T-helper 1 cell treated with Interleukin-12 subunit alpha and Interleukin-12 subunit beta and Interleukin-4 antibody, amounts not matched to agents 30 ng/mL and 1 ng/mL, for 36 hours (primary cell): Measurements from ENCODE around the gene MKX. TPM values are rescaled to one million over a fixed set of nuclear protein-coding genes. Genes with fewer than 3 reads are reported as not detected.

Experiments
- intact Hi-C: fragments of 100-400 bp; cut with micrococcal nuclease; formaldehyde crosslinking; loops from one replicate; pipeline ENCODE4 v1.15.1; 2024
- total RNA-seq: library from RNA; stranded (reverse); gene quantifications from 2 replicates; pipeline ENCODE4 v1.2.3, GENCODE V29; 2022

MKX gene
- total RNA-seq, 1 donor from 2014 or later: not detected

GRCh38 chr10:27743012-27743876 lies 2.4 kb downstream of the MKX start:
- intact Hi-C loops: loop anchor here (1.0 to 5.0 kb wide), 6 partner anchors 181 to 936 kb away; partner anchors contain the start of genes ACBD5 and WAC

- intact Hi-C loops: loop anchor here (1.0 to 5.0 kb wide), 10 partner anchors 180 to 936 kb away; partner anchors contain the start of genes ACBD5 and WAC
Observed at GRCh38 chr10:27742195-27743011, 3.2 kb downstream of the MKX start.

GRCh38 chr10:27741173-27742091 lies 4.2 kb downstream of the MKX start:
- intact Hi-C loops: loop anchor here (1.0 to 5.0 kb wide), 9 partner anchors 179 to 937 kb away; partner anchors contain the start of genes ACBD5 and WAC

GRCh38 chr10:27736396-27736795 lies 9.2 kb downstream of the MKX start:
- intact Hi-C loops: no loop called here

GRCh38 chr10:27730041-27730440 lies 15.6 kb downstream of the MKX start:
- intact Hi-C loops: no loop called here

GRCh38 chr10:27728338-27728737 lies 17.3 kb downstream of the MKX start:
- intact Hi-C loops: no loop called here

GRCh38 chr10:27724287-27724686 lies 21.3 kb downstream of the MKX start:
- intact Hi-C loops: no loop called here

GRCh38 chr10:27723436-27723835 lies 22.2 kb downstream of the MKX start:
- intact Hi-C loops: no loop called here

GRCh38 chr10:27720529-27720928 lies 25.1 kb downstream of the MKX start:
- intact Hi-C loops: no loop called here

GRCh38 chr10:27719052-27719451 lies 26.6 kb downstream of the MKX start:
- intact Hi-C loops: no loop called here

GRCh38 chr10:27717861-27718260 lies 27.8 kb downstream of the MKX start:
- intact Hi-C loops: no loop called here

GRCh38 chr10:27717224-27717623 lies 28.4 kb downstream of the MKX start:
- intact Hi-C loops: no loop called here

- intact Hi-C loops: no loop called here
Observed at GRCh38 chr10:27716521-27716920, 29.1 kb downstream of the MKX start.

GRCh38 chr10:27715505-27715904 lies 30.1 kb downstream of the MKX start:
- intact Hi-C loops: no loop called here

- intact Hi-C loops: no loop called here
Observed at GRCh38 chr10:27714349-27714748, 31.3 kb downstream of the MKX start.

- intact Hi-C loops: no loop called here
Observed at GRCh38 chr10:27713941-27714340, 31.7 kb downstream of the MKX start.

GRCh38 chr10:27710014-27710413 lies 35.6 kb downstream of the MKX start:
- intact Hi-C loops: no loop called here

- intact Hi-C loops: no loop called here
Observed at GRCh38 chr10:27709304-27709703, 36.3 kb downstream of the MKX start.

GRCh38 chr10:27701938-27702537 lies 43.6 kb downstream of the MKX start:
- intact Hi-C loops: no loop called here

- intact Hi-C loops: no loop called here
Observed at GRCh38 chr10:27699776-27700175, 45.8 kb downstream of the MKX start.

- intact Hi-C loops: no loop called here
Observed at GRCh38 chr10:27698961-27699360, 46.7 kb downstream of the MKX start.
